ENCODE data around the gene KLC1. TPM values are rescaled to one million over a fixed set of nuclear protein-coding genes. Genes with fewer than 3 reads are reported as not detected.

KLC1 gene
- total RNA-seq, 2 experiments from 2014 or later: 152 to 160 TPM

DNA sequence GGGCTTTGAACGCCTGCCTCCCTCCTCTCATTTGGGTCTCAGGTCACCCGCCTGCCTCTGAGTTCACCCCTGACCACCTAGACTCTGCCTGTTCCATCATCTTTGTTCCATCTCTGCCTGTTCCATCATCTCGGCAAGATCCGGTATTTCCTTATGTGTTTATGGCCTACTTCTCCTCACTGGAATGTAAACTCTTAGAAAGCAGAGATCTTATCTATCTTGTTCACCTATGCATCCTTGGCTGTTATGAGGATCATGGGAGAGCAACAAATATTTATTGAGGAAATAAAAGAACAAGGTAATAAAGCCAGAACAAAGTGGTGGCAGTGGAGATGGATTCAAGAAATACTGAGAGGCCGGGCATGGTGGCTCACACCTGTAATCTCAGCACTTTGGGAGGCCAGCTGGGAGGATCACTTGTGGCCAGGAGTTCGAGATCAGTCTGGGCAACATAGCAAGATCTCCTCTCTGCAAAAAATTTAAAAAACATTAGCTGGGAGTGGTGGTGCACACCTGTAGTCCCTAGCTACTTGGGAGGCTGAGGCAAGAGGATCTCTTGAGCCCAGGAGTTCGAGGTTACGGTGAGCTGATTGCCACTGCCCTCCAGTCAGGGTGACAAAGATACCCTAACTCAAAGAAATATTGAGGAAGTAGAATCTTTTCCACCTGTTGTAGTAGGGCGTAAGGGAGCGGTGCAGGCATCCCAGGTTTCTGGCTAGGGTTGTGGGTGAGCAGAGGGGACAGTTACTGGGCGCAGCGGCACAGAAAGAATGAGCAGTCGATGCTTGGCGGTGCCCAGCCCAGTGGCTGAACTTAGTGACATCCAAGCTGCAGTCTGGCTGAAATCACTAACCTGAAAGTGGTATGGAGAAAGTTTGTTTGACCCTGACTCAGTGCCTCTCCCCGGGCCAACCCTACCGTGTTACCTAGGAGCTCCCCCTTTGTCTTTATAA lies 1.7 kb upstream of the KLC1 start:
- ChIA-PET POLR2A (interaction anchor here (1.0 to 4.3 kb wide), 3 partner anchors 37 to 100 kb away, joined by 3 to 26 read pairs (median 3); partner anchors contain the start of gene BAG5), CTCF (interaction anchor here (1.4 kb wide), 1 partner anchor 66 kb away, joined by 3 read pairs; no protein-coding TSS in a partner anchor)
- DNase-seq: no peak
- Mint-ChIP-seq H3K4me3 (peak overlapping the region; percentile 72), H3K27ac (peak overlapping the region; percentile 44), H3K9me3 (no peaks in the 10 kb centered on the region), H3K27me3 (peaks cover 2% of the 10 kb centered on the region), H3K36me3 (ENCODE audit: low read depth) (peaks cover 3% of the 10 kb centered on the region), H3K4me1 (peaks cover 41% of the 10 kb centered on the region)

GRCh38 chr14:103628221-103628683 lies 759 bp upstream of the KLC1 start:
- ChIA-PET POLR2A (interaction anchor here (0.7 to 4.3 kb wide), 11 partner anchors 10 to 1124 kb away, joined by 3 to 26 read pairs (median 4); partner anchors contain the start of genes BAG5, SIVA1, XRCC3 and ZFYVE21), CTCF (interaction anchor here (2.0 kb wide), 1 partner anchor 21 kb away, joined by 4 read pairs; no protein-coding TSS in a partner anchor)
- Mint-ChIP-seq H3K27me3 (no peaks in the 10 kb centered on the region), H3K27ac (peak overlapping the region; percentile 71), H3K36me3 (ENCODE audit: low read depth) (peaks cover 8% of the 10 kb centered on the region), H3K9me3 (no peaks in the 10 kb centered on the region), H3K4me3 (peak overlapping the region; percentile 72), H3K4me1 (peaks cover 47% of the 10 kb centered on the region)
- DNase-seq: no peak

DNA sequence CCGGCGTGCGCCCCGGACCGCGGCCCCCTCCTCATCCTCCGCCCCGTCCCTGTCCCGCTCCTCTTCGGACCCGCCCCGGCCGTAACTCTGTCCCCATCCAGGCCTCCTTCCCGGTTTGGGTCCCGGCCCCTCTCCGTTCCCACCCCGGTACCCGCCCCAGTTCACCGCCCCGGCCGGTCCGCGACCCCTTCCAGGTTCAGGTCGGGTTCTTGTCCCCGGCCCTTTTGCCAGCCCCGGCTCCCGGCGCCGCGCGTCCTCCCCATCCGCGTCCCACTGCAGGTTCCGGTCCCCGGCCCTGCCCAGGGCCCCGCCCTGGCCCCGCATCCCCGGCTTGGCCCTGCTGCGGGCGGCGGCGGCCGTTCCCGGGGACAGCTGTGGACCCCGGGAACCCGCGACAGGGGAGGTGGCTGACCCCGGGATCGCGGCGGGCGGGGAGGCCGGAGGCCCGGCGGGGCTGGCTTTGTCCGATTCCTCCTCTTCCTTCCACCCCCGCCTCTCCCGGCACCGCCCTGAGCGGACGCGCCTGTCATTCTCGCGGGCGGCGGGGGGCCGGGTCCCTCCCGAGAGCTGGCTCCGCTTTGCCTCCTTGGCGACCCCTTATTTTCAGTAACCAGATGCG lies 601 bp downstream of the KLC1 start:
- Mint-ChIP-seq H3K36me3 (ENCODE audit: low read depth) (peaks cover 16% of the 10 kb centered on the region), H3K27ac (peak overlapping the region; percentile 73), H3K9me3 (no peaks in the 10 kb centered on the region), H3K4me1 (peaks cover 49% of the 10 kb centered on the region), H3K4me3 (peak overlapping the region; percentile 88), H3K27me3 (no peaks in the 10 kb centered on the region)
- CTCF ChIA-PET: interaction anchor here (2.0 kb wide), 1 partner anchor 22 kb away, joined by 4 read pairs; no protein-coding TSS in a partner anchor
- POLR2A ChIA-PET: interaction anchor here (0.8 to 4.3 kb wide), 10 partner anchors 9 to 100 kb away, joined by 3 to 26 read pairs (median 4); partner anchors contain the start of genes BAG5, XRCC3 and ZFYVE21
- DNase-seq: peak; percentile 65

- H3K4me1 Mint-ChIP-seq: peaks cover 48% of the 10 kb centered on the region
- H3K27me3 Mint-ChIP-seq: no peaks in the 10 kb centered on the region
- CTCF ChIA-PET: interaction anchor here (2.0 kb wide), 1 partner anchor 23 kb away, joined by 4 read pairs; no protein-coding TSS in a partner anchor
- H3K4me3 Mint-ChIP-seq: peak overlapping the region; percentile 88
- DNase-seq: no peak
- H3K9me3 Mint-ChIP-seq: no peaks in the 10 kb centered on the region
- POLR2A ChIA-PET: interaction anchor here (0.8 to 4.3 kb wide), 4 partner anchors 10 to 101 kb away, joined by 3 to 26 read pairs (median 4); partner anchors contain the start of gene BAG5
- H3K27ac Mint-ChIP-seq: peak overlapping the region; percentile 73
- H3K36me3 Mint-ChIP-seq (ENCODE audit: low read depth): peaks cover 21% of the 10 kb centered on the region
Measured at GRCh38 chr14:103630364-103631108, 1.5 kb downstream of the KLC1 start.

- ChIA-PET CTCF (no interaction called here), POLR2A (no interaction called here)
- Mint-ChIP-seq H3K4me1 (peaks cover 49% of the 10 kb centered on the region), H3K9me3 (no peaks in the 10 kb centered on the region), H3K4me3 (no peak overlapping the region), H3K36me3 (ENCODE audit: low read depth) (peaks cover 34% of the 10 kb centered on the region), H3K27me3 (no peaks in the 10 kb centered on the region), H3K27ac (no peak overlapping the region)
- DNase-seq: no peak
Measured at GRCh38 chr14:103633391-103633790, 4.4 kb downstream of the KLC1 start.

GRCh38 chr14:103634156-103634555 lies 5.1 kb downstream of the KLC1 start:
- Mint-ChIP-seq H3K36me3 (ENCODE audit: low read depth) (peaks cover 39% of the 10 kb centered on the region), H3K4me3 (no peak overlapping the region), H3K4me1 (peaks cover 54% of the 10 kb centered on the region), H3K27me3 (no peaks in the 10 kb centered on the region), H3K9me3 (no peaks in the 10 kb centered on the region), H3K27ac (peak overlapping the region; percentile 38)
- CTCF ChIA-PET: no interaction called here
- POLR2A ChIA-PET: no interaction called here
- no peak for DNase-seq

DNA sequence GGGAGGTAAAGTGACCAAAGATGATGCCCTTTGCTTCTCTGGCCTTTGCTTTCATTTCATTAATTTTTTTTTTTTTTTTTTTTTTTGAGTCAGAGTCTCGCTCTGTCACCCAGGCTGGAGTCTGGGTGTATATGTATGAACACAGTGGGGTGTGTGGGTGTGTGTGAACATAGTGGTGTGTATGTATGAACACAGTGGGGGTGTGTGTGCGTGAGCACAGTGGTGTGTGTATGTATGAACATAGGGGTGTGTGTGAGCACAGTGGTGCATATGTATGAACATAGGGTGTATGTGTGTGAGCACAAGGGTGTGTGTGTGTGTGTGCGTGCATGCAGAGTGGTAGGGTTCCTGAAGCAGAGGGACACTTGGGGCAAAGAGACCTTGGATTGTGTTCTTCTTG lies 9.6 kb downstream of the KLC1 start:
- no peaks in the 10 kb centered on the region for H3K9me3 Mint-ChIP-seq
- H3K27ac Mint-ChIP-seq: no peak overlapping the region
- H3K4me3 Mint-ChIP-seq: no peak overlapping the region
- peaks cover 36% of the 10 kb centered on the region for H3K4me1 Mint-ChIP-seq
- POLR2A ChIA-PET: interaction anchor here (0.7 kb wide), 1 partner anchor 10 kb away, joined by 3 read pairs; the partner anchor contains the start of gene KLC1
- H3K27me3 Mint-ChIP-seq: no peaks in the 10 kb centered on the region
- CTCF ChIA-PET: no interaction called here
- H3K36me3 Mint-ChIP-seq (ENCODE audit: low read depth): peaks cover 35% of the 10 kb centered on the region
- no peak for DNase-seq

DNA sequence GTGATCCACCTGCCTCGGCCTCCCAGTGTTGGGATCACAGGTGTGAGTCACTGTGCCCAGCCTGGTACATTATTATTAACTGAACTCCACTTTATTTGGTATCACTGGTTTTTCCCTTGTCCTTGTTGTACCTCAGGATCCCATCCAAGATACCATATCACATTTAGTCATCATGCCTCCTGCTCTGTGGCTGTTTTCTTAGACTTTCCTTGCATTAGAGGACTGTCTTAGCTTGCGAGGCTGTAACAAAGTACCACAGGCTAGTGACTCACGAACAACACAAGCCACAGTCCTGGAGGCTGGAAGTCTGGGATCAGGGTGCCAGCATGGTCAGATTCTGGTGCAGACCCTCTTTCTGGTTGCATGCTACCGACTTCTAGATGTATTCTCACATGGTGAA lies 12.2 kb downstream of the KLC1 start:
- H3K4me1 Mint-ChIP-seq: peaks cover 19% of the 10 kb centered on the region
- H3K27ac Mint-ChIP-seq: no peak overlapping the region
- ChIA-PET POLR2A (interaction anchor here (0.7 kb wide), 1 partner anchor 11 kb away, joined by 3 read pairs; no protein-coding TSS in a partner anchor), CTCF (no interaction called here)
- H3K9me3 Mint-ChIP-seq: no peaks in the 10 kb centered on the region
- no peak for DNase-seq
- no peaks in the 10 kb centered on the region for H3K27me3 Mint-ChIP-seq
- H3K36me3 Mint-ChIP-seq (ENCODE audit: low read depth): peaks cover 21% of the 10 kb centered on the region
- H3K4me3 Mint-ChIP-seq: no peak overlapping the region

- Mint-ChIP-seq H3K27ac (no peak overlapping the region), H3K36me3 (ENCODE audit: low read depth) (peaks cover 4% of the 10 kb centered on the region), H3K9me3 (no peaks in the 10 kb centered on the region), H3K27me3 (no peaks in the 10 kb centered on the region), H3K4me1 (peaks cover 5% of the 10 kb centered on the region), H3K4me3 (no peak overlapping the region)
- ChIA-PET CTCF (no interaction called here), POLR2A (no interaction called here)
- DNase-seq: no peak
Measured at GRCh38 chr14:103646189-103646588, 17.2 kb downstream of the KLC1 start.

GRCh38 chr14:103649001-103649400 lies 20.0 kb downstream of the KLC1 start:
- H3K27me3 Mint-ChIP-seq: no peaks in the 10 kb centered on the region
- no peaks in the 10 kb centered on the region for H3K9me3 Mint-ChIP-seq
- peaks cover 2% of the 10 kb centered on the region for H3K4me1 Mint-ChIP-seq
- DNase-seq: no peak
- ChIA-PET POLR2A (no interaction called here), CTCF (interaction anchor here (0.7 kb wide), 1 partner anchor 42 kb away, joined by 3 read pairs; no protein-coding TSS in a partner anchor)
- H3K4me3 Mint-ChIP-seq: no peak overlapping the region
- no peak overlapping the region for H3K27ac Mint-ChIP-seq
- peaks cover 4% of the 10 kb centered on the region for H3K36me3 Mint-ChIP-seq (ENCODE audit: low read depth)

GRCh38 chr14:103650213-103650612 lies 21.2 kb downstream of the KLC1 start:
- Mint-ChIP-seq H3K9me3 (no peaks in the 10 kb centered on the region), H3K4me3 (no peak overlapping the region), H3K27me3 (no peaks in the 10 kb centered on the region), H3K36me3 (ENCODE audit: low read depth) (peaks cover 11% of the 10 kb centered on the region), H3K4me1 (peaks cover 5% of the 10 kb centered on the region), H3K27ac (no peak overlapping the region)
- CTCF ChIA-PET: interaction anchor here (1.1 kb wide), 1 partner anchor 79 kb away, joined by 3 read pairs; no protein-coding TSS in a partner anchor
- no peak for DNase-seq
- POLR2A ChIA-PET: no interaction called here

GRCh38 chr14:103651585-103651984 lies 22.6 kb downstream of the KLC1 start:
- ChIA-PET POLR2A (no interaction called here), CTCF (no interaction called here)
- Mint-ChIP-seq H3K9me3 (no peaks in the 10 kb centered on the region), H3K4me1 (peaks cover 10% of the 10 kb centered on the region), H3K36me3 (ENCODE audit: low read depth) (peaks cover 20% of the 10 kb centered on the region), H3K27ac (no peak overlapping the region), H3K27me3 (no peaks in the 10 kb centered on the region), H3K4me3 (no peak overlapping the region)
- no peak for DNase-seq
